ENCODE measurements around the gene SYNE1.

Gene SYNE1

DNA sequence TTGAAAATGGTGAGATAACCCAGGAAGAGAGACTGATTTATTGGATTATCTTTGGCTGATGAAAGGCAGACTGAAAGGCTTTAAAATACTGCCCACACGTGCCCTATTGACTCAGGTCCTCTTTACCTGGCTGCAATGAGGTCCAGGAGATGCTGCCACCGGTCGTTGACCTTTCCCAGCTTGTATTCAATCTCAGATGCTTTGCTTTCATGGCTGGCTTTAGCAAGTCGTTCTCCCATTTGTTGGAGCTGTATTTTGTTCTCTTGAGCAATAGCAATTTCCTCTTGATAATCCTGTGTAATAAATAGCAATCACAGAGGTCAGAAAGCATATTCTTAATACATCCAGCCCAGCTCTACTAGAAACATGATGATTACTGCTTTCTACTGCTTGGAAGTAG, 460.9 kb downstream of the SYNE1 start:
- TF ChIP-seq, protein P1, sequence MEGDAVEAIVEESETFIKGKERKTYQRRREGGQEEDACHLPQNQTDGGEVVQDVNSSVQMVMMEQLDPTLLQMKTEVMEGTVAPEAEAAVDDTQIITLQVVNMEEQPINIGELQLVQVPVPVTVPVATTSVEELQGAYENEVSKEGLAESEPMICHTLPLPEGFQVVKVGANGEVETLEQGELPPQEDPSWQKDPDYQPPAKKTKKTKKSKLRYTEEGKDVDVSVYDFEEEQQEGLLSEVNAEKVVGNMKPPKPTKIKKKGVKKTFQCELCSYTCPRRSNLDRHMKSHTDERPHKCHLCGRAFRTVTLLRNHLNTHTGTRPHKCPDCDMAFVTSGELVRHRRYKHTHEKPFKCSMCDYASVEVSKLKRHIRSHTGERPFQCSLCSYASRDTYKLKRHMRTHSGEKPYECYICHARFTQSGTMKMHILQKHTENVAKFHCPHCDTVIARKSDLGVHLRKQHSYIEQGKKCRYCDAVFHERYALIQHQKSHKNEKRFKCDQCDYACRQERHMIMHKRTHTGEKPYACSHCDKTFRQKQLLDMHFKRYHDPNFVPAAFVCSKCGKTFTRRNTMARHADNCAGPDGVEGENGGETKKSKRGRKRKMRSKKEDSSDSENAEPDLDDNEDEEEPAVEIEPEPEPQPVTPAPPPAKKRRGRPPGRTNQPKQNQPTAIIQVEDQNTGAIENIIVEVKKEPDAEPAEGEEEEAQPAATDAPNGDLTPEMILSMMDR (IDR thresholded peaks at IDR 0.05; ENCODE audit: unreplicated experiment in 3 of 3) = no peak
- no peak overlapping the region for H3K27ac Mint-ChIP-seq
- no peaks in the 10 kb centered on the region for H3K9me3 Mint-ChIP-seq
- H3K27me3 Mint-ChIP-seq (ENCODE audit: low read depth) = no peaks in the 10 kb centered on the region
- no peaks in the 10 kb centered on the region for H3K4me1 Mint-ChIP-seq
- no peak overlapping the region for H3K4me3 Mint-ChIP-seq
- peaks cover 41% of the 10 kb centered on the region for H3K36me3 Mint-ChIP-seq (ENCODE audit: low read depth)

DNA sequence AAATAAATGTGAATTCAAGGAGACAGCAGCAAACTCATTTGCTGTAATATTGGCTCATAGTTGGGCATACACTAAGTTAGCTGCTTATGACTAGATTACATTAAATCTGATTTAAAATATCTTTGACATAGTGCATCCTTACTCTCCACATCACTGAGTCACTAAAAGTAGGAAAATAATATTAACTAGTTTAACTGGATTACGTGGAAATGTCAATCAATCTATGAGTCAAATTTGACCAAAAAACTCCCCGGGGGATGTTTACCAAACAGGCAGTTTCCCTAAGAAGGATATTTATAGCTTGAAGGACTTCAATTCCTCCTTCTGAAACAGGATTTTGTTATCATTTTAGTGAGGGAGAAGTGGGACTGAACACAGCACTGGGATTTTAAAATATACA, 463.2 kb downstream of the SYNE1 start:
- H3K27ac Mint-ChIP-seq = no peak overlapping the region

DNA sequence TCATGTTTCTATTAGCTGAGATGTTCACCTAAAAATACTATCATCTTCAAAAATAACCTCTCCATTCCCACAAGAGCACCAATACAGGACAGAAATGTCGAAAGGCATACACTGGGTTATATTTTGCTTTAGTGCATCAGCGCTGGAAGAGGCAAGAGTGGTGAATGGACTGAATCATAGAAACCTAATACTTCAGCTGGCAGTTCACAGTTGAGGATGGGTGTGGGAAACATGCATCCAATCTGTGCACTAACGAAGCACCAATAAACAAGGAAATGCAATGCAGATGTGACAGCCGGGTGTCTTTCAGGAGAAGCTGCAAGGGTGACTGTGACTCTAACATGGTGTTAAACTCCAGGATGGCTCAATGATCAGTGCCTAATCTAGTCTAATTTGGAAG, 463.8 kb downstream of the SYNE1 start:
- TF ChIP-seq, protein P1 (IDR thresholded peaks at IDR 0.05; ENCODE audit: unreplicated experiment in 3 of 3) = no peak
- H3K4me3 Mint-ChIP-seq = no peak overlapping the region
- H3K36me3 Mint-ChIP-seq (ENCODE audit: low read depth) = peaks cover 47% of the 10 kb centered on the region
- no peak overlapping the region for H3K27ac Mint-ChIP-seq
- no peaks in the 10 kb centered on the region for H3K27me3 Mint-ChIP-seq (ENCODE audit: low read depth)
- no peaks in the 10 kb centered on the region for H3K9me3 Mint-ChIP-seq
- H3K4me1 Mint-ChIP-seq = peaks cover 3% of the 10 kb centered on the region

More for the DNA sequence above, 463.2 kb downstream of the SYNE1 start:
- no peaks in the 10 kb centered on the region for H3K9me3 Mint-ChIP-seq
- no peaks in the 10 kb centered on the region for H3K4me1 Mint-ChIP-seq
- TF ChIP-seq, protein P1 (IDR thresholded peaks at IDR 0.05; ENCODE audit: unreplicated experiment in 3 of 3) = no peak
- H3K27me3 Mint-ChIP-seq (ENCODE audit: low read depth) = no peaks in the 10 kb centered on the region
- peaks cover 46% of the 10 kb centered on the region for H3K36me3 Mint-ChIP-seq (ENCODE audit: low read depth)
- H3K4me3 Mint-ChIP-seq = no peak overlapping the region

DNA sequence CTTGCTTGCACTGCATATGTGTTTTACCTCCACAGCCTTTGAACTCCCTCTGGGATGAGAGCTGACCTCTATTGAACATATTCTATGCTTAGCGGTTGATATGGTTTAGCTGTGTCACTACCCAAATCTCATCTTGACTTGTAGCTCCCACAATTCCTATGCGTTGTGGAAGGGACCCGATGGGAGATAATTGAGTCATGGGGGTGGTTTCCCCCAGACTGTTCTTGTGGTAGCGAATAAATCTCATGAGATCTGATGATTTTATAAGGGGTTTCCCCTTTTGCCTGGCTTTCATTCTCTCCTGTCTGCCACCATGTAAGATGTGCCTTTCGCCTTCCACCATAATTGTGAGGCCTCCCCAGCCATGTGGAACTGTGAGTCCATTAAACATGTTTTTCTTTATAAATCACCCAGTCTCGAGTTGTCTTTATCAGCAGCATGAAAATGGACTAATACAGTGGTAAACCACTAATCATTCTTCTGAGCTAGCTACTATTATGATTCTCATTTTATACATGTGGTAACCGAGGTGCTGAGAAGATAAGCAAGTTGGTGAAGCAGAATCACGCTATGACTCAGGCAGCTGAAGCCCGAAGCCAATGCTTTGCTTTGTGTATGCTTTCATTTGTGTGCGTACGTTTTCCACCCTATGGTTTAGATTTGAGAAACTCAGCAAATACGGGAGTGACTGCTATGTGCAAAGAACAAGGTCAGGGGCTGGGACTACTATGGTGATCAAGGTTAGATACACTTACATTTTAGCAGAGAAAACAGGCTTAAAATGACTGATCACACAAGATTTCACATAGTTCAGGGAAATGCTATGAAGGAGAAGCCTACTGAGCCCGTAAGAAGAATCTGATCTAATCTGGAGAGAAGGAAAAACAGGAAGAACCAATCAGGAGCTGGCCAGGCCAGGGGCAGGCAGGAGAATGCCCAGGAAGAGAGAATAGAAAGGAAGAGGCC, 466.2 kb downstream of the SYNE1 start:
- Mint-ChIP-seq H3K27me3 (ENCODE audit: low read depth) (no peaks in the 10 kb centered on the region), H3K36me3 (ENCODE audit: low read depth) (peaks cover 46% of the 10 kb centered on the region), H3K27ac (no peak overlapping the region), H3K4me1 (peaks cover 13% of the 10 kb centered on the region), H3K4me3 (no peak overlapping the region), H3K9me3 (no peaks in the 10 kb centered on the region)
- TF ChIP-seq, protein P1 (IDR thresholded peaks at IDR 0.05; ENCODE audit: unreplicated experiment in 3 of 3) = no peak

DNA sequence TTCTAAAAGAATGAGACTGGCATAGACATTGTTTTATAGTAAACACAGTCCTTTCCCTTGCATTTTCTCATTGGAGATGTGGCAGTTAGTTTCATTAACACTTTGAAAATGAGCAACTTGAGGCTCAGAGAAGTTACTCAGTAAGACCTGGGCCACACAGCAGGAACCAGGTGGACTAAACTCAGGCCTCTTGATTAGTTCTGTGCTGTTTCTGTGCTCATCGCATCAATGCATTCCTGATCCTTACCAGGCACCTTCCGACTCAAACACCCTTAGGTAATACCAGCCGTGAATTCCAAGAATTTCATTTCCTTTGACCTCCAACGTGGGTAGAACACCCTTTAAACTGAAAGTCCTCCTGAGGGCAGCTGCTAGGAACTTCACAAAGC, 466.9 kb downstream of the SYNE1 start:
- peaks cover 39% of the 10 kb centered on the region for H3K36me3 Mint-ChIP-seq (ENCODE audit: low read depth)
- H3K4me3 Mint-ChIP-seq = no peak overlapping the region
- H3K4me1 Mint-ChIP-seq = peaks cover 18% of the 10 kb centered on the region
- no peak overlapping the region for H3K27ac Mint-ChIP-seq
- no peaks in the 10 kb centered on the region for H3K27me3 Mint-ChIP-seq (ENCODE audit: low read depth)
- TF ChIP-seq, protein P1 (IDR thresholded peaks at IDR 0.05; ENCODE audit: unreplicated experiment in 3 of 3) = no peak
- H3K9me3 Mint-ChIP-seq = no peaks in the 10 kb centered on the region
